GM18498 (cell line): ENCODE data around the gene LYL1.

Experiments used
- ATAC-seq: cut with Tn5 transposase; IDR thresholded peaks from one replicate; pipeline ENCODE4 v1.9.1; 2021; ENCODE audit warnings: mild to moderate bottlenecking, moderate library complexity; ENCODE audit not compliant: unreplicated experiment

Gene LYL1

DNA sequence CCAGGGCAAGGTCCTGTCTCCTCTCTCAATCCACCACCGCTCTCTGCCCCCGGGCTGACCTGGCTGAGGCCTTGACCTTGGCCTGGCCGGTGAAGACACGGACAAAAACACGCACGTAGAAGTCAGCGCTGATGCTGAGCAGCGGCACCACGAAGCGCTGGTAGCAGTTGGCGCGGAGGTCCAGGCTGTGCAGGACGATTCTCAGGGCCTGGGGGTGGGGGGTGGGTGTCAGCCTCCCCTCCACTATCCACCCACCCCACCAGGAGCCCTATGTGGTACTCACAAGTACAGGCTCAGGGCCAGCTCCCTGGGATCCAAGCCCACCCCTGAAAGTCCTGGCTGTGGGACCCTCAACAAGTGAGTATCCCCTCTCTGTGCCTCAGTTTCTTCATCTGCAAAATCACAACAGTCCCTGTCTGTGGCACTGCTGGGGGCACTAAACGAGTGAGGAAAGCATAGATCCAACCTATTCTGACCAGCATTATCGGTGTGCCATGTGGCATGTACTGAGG, 7.5 kb upstream of the LYL1 start:
- no peak for ATAC-seq

DNA sequence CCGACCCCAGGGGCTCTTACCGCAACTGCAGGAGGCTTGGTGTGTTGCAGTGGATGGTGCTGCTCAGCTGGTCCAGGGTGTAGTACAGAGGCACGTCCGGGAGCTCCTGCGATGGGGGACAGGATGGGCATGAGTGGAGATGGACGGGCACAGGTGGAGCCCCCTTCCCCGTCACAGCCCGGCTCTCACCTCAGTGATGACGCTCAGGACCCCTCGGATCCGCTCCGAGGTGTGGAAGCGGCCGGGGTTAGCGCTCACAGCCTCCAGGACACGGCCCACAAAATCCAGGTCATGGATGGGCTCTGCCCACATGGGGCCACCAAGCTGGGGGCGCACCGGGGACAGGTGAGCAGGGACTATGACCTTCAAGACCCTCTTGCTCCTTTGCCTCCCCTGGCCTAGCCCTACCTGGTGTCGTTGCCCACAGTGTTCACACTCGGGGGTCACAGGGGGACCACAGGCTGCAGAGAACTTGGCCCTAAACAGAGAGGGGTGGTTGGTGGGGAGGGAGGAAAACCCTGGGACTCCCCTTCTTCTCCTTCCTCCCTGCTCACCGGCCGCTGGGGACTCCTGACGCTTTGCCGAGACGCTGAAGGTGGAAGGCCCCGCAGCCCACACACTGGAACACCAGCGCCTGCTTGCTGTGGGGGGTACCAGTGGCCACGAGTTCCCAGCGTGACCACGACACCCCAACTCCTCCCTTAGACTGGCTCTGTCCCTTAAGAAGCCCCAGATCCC, 6.9 kb upstream of the LYL1 start:
- ATAC-seq: no peak

DNA sequence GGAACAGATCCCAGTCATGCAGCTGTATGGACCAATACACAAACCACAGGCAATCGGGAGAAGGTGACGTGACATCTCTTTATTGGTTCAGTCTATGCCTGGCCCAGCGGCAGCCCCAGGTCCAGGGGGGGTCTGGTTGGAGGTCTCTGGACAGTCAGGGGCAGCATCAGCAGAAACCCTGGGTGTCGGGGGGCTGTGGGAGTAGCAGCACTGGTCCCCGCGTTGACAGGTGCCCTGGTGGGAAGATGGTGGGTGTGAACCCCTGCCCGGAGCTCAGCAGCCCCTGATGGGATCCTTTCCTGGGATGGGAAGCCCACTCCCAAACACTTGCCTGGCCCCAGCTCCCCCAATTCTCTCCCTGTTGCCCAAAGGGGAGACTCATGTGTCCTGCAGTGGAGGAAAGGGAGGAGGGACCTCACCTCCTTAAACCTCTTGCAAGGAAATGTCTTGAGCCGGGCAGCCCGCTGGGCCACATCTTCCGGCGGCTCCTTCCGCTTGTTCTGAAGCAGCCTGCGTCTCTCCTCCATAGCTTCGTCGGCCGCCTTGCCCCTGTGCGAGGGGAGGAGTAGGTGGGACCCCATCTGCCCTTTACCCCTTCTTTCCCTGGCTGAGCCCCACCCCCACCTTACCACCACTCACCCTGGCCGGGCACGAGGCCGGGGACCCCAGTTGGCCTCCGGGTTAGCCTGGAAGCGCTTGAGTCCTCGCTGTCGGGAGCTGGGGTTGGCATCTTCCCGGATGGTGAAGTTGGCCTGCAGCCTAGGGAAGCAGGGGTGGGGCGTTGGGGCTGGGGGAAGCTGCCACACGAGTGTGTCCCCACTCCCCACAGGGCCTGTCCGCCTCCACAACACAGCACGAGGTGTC, 2.4 kb upstream of the LYL1 start:
- ATAC-seq: peak; percentile 2

DNA sequence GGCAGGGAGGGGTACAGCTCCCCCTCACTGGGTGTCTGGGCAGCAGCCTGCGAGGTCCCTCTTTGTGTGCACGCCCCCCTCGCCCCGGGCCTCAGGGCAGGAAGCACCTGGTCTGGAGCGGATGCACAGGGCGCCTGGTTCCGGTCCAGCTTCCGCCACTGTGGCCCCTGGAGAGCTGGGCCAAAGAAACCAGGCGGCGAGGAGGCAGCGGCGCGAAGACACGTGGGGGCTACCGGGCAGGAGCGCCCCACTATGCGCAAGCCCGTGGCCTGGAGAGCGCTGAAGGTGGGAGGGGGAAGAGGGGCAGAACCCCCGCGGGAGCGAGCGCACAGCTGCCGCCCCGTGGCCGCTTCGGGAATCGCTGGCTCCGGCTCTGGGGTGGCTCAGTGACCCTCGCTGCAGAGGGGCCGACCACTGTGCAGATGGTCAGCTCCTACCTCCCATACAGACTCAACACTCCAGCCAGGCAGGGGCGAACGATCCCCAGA, 1.7 kb upstream of the LYL1 start:
- ATAC-seq: peak; percentile 33

DNA sequence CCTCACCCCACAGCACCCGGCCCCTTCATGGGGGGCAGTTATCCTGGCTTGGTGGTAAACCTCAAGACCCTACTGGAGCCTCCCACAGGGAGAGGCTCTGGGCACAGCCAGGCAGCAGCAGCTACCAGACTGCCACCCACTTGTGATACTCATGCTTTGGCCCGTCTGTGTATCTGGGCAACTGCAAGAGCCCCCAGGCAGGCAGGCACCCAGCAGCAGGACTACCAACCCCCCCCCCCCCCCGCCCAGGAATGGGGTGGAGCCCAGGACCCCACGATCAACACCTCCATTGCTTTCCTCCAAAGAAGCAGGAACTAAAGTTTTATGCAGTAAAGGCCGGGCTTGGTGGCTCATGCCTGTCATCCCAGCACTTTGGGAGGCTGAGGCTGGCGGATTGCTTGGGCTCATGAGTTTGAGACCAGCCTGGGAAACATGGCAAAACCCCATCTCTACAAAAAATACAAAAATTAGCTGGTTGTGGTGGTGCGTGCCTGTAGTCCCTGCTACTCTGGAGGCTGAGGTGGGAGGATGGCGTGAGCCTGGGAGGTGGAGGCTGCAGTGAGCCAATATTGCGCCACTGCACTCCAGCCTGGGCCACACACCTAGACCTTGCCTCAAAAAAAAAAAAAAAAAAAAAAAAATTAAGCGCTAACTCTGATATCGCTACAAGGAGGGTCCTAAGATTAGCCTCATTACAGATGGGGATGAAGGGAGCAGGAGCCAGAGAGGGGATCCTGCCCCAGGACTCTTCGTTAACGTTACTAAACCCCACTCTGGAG, 1.1 kb upstream of the LYL1 start:
- no peak for ATAC-seq

DNA sequence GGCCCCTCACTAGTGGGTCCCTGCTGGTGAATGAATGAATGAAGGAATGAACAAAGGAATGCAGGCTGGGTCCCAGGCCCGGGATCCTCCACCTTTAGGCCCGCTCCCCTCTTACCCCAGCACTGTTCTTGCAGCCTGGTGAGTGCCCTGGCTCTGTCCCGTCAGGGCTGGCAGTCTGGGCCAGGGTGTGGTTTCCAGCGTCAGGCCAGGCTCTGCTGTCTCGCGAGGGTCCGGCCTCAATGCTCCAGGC, 317 bp downstream of the LYL1 start:
- no peak for ATAC-seq

DNA sequence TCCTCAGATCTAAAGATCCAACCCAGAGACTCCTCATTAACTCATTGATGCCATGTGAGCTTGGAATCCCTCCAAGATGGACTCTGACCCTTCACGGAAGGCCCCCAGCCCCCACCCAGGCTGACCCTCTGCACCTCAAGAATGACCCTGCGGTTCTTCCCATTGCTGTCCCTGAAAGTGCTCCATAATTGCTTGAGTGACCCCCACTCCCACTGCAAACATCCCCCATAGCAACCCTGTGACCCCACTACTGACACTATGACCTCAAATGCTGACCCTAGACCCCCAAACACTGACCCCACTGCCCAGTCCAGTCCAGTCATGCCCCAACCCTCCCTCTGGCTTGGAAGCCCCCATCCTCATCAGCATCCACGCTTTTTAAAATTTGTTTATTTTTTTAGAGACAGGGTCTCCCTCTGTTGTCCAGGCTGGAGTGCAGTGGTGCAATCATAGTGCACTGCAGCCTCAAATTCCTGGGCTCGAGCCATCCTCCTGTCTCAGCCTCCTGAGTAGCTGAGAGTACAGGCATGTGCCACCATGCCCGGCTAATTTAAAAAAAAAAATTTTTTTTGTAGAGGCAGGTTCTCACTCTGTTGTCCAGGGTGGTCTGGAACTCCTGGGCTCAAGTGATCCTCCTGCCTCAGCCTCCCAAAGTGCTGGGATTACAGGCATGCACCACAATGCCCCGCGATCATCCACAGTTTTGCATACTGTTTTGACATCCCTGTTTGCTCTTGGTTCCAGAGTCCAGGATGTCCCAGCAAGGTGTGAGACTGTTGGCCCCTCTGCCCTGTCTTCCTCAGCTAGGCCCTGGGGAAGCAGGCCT, 855 bp downstream of the LYL1 start:
- ATAC-seq: no peak

DNA sequence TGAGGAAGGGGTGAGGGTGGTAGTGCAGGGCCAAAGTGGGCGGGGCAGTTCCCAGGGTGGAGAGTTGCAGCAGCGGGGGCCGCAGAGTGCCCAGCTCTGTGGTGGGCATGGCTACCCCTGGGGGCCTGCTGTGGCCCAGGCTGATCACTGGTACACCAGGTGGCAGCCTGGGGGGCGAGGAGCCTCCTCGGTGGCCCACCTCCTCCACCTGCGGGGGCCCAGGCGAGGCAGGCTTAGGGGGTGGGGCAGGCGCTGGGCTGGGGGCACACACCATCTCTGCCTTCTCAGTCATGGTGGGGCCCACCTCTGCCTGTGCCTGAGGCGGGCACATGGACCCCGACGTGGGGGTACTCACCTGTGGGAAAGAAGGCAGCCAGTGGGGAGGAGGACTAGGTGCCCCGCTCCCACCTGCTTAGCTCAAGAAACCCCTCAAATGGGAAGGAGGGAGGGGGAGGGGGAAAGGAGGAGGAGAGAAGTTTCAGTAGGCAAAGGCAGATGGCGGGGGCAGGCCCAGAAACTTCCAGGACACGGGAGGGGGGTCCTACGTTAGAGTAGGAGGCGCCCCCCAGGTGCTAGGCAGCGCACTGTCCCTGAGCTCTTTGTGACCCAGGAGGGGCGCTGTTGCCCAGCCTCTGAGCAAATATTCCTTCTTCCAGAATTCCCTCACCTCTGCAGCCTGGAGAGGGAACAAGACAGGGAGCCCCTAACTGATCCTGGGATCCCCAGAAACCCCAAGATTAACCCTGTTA, 1.6 kb downstream of the LYL1 start:
- no peak for ATAC-seq

DNA sequence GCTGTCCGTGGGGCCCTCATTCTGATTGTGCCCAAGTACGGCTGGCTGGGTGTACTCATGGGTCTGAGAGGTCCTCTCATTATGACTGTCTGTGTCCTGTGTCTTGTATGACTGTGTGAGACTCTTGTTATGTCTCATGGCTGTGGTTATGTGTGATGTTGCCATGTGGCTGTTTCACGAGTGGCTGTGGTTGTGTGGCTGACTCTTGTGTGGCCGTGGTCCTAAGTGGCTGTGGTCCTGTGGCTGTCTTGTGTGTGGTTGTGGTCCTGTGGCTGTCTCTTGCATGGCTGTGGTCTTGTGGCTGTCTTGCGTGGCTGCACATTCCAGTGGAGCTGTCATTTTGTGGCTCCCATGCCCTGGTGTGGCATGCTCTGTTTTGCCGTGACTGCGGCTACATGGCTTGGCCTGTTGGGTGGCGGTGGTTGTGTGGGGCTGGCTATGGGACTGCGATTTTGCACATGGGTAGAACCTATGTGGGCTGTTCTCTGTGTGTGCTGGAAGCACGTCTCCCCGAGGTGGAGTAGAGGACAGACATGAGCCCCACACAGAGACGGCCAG, 2.5 kb downstream of the LYL1 start:
- no peak for ATAC-seq

DNA sequence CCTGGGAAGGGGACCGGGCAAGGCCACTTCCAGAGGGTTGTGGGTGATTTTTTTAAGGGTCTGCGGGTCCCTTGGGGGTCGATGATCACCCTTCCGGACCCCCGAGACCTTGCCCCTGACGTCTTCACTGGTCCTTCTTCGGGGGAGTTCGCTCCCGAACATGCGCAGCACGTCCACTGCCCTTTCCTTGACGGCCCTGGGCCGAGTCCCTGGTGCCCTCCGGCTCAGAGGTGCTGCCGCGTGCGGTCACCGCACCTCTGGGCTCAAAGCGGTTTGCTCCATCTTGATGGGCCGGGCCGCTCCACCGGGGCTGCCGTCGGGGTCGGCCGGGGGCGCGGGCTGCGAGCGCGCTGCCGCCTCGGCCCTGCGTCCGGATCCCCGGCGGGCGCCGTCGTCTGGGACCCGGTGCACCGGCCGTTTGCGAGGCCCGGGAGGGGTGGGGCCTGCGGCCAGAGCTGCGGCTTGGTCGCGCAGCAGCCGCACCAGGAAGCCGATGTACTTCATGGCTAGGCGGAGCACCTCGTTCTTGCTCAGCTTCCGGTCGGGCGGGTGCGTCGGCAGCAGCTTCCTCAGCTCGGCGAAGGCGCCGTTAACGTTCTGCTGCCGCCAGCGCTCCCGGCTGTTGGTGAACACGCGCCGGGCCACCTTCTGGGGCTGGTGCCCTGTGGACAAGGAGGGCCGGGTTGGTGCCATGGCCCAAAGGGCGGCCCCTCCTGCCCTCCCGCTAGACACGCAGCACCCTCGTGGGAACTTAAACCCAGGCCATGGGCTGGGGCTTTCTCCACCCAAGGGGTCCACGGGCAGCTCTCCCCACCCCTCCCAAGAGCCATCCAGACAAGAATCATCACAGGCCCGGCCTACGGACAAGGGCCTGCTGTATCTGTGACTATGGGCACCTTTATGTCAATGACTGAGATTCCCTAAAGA, 3.3 kb downstream of the LYL1 start:
- ATAC-seq: no peak

DNA sequence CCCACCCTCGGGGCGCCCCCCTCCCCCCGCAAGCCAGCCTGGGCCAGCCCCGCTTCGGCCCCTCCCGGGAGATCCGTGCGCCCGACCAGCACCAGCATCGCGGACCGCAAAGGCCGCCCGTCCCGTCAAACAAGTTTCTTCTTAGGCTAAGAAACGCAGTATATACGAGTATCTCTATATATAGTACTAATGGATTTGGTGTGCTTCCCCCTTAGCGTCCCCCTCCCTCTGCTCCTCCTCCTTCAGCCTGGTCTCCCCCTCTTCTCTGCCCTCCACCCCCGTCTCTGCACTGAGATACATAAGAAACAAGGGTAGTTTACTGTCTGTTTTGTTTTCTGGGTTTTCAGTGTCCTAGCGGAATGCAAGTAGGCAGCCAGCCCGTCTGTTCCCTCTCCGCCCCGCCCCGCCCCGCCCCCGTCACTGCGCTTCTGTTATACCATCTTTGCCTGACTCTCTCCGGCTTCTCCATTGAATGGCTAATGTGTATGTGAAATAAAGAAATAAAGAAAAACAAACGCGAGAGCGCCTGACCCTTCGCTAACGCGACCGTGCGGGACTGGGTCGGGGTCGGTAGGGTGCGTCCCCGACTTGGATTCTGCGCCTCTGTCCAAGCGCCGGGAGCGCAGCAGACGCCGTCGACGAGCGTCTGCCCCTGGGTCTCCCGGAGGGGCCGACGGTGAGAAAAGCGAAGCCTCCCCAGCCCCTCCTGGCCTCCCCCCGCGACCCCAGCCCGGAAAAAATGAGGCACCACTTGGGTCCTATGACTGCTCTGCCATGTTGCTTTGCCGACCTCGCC, 4.2 kb downstream of the LYL1 start:
- ATAC-seq: no peak

DNA sequence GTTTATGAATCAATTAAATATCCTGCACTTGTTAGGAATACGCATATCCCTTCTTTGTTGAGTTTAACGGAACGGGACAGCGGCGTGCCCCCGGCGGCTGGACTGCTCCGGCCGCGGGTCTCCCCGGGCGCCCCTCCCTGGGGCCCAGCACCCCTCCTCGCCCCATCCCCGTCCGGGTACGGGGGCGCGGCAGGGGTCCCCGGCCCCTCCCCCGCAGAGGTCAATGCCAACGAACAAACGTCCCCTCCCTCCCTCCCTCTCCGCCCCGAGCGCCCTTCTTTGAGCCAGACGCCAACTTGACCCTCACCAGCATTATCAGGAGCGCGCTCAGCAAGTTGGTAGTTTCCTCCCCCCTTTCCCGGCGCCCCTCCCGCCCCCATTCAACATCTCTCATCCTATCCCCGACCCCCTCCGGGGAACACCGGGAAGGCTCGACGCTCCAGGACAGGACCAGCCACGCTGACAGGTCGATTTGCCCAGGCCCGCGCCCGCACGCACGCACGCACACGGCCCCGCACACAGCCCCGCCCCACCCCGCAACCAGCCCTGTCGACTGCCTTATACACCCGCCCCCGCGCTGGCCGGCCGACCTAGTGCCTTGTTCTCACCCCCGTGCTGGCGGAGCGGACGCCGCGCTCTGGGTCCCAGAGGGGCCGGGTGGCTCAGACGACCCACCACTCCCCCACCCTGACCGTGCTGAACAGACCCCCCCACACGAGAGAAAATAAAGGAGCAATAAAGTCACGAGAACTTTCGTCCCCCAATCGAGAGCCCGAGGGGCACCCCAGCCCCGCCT, 5.0 kb downstream of the LYL1 start:
- ATAC-seq: no peak

DNA sequence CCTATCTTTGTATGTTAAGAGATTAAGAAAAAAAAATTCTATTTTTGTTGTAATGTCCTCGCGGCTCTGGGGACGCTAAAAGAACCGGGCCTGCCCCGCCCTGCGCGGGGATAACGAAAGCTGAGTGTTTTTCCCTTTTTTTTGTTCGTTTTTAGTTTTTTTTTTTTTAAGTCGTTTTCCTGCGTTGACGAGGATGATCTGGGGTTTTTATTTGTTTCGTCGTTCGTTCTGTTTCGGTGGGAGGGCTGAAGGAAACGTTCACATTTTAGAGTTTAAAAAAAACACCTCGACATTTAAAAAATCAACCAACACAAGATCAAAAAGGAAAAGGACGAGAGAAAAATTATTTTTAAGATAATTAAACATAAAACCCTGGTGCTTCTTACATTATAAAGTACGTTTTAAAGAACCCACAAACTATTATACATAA, 5.6 kb downstream of the LYL1 start:
- ATAC-seq: no peak

DNA sequence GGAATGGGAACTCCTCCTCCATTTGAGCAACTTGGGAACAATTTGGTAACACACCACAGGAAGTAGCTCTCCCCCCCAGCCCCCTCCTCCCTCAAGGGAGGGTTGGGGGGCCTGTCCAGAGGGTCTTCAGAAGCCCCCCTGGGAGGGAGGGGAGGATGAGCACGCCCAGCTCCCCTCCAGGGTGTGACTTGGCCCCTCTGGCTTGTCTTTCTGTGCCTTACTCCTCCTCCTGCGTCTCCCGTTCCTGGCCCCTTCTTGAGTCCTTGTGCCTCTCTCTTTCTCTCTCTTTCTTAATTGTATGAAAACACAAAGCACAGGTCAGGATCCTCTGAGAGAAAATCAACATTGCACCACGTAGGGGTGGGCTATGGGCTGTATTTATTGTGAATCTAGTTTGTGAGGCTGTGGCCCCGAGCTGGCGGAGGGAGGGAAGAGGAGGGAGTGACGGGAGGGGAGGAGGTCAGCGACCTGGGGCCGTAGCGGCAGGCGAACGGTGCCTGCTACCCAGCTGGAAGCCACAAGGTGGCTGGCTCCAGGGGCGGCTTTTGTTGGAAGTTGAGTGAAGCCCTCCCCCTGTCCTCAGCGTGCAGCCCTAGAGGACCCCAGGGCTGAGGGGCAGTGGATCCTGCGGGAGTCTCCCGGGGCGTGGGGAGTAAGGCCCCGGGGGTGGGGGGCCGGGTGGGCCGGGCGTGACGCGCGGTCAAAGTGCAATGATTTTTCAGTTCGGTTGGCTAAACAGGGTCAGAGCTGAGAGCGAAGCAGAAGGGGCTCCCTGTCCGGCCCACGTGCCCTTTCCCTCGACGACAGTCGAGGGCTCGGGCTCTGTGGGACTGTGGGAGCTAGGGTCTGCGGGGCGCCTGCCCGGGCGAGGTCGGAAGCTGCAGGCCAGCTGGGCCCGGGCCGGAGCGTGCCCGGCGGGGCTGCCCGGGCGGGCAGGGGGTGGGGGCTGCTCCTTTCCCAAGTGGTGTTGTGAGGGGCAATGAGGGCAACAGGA, 6.4 kb downstream of the LYL1 start:
- ATAC-seq: no peak

DNA sequence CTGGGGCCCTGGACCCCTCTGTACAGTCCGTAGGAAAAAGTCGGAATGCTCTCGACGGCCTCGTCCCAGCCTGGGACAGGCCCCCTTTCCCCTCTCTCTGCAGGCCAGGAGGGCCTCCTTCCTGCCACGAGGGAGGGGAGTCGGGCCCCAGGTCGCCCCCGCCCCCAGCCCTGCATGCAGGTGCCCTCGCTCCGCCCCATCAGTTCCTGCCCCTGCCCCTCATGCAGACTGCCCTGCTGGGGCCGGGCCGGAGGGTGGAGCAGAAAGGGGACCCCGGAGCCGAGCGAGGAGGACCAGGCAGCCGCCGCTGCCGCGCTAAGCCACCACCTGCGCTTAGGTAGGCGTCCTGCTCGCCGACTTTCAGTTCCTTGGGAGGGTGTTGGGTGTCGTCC, 7.3 kb downstream of the LYL1 start:
- no peak for ATAC-seq
